Stimulated activated CD8-positive, alpha-beta memory T cell treated with anti-CD3 and anti-CD28 coated beads, Interleukin-7, amount 100 ng/mL, for 4 hours (primary cell): ENCODE results near the gene METAP1.
A peak's percentile ranks its signal among the peaks of the same experiment; 100 is the strongest.
"Not testable (repeated sequence)": the region's sequence is repeated elsewhere in the genome, so short reads cannot be mapped to it uniquely, and the experiment has no call there.

Experiments
- DNase-seq, 2 donors: peaks; one replicate each; pipeline ENCODE4 v3.0.0-alpha.2; 2020; ENCODE audit warnings: low read depth in 2 of 2

METAP1 gene

DNA sequence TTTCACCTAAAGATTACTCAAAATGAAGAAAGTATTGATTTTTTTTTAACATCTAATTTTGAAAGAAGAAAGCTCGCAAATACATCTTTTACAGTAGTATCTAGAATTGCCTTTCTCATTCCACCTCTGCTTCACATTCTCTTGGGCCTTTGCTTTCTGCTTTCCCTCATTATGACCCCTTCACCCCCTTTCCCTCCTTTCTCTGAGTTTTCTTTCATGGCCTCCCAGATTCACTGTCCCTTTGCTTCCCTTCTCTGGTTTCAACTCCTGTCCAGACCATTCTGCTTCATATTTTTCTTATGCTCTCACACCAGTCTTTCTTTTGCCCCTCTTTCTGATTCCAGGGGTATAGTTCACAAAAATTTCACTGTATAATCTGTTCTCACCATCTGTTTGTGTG is 64.0 kb downstream of the METAP1 start:
- no peak for DNase-seq

DNA sequence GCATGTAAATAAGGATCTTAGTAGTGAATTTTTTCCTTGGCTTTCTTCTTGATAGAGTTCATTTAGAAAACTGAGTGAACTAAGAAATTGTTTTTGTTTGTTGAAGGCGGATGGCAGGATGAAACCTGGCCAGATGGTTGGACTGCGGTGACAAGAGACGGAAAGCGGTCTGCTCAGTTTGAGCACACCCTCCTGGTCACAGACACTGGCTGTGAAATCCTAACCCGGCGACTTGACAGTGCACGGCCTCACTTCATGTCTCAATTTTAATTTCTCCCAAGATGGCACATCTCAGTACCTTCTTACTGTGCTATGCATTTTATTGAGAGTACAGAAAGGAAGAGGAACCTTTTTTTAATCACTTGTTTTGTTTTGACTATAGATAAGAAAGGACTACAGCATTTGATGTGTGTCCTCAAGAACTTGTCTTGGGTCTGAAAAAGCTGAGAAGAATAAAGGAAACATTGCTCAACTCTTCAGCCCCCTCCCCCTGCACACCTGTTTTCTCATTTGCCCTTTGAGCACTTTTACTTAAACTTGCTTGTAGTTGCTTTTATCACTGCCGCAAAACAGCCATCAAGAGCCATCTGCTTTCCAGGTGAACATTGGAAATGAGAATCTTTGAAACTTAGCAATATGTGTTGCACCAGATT is 65.7 kb downstream of the METAP1 start:
- DNase-seq = no peak

DNA sequence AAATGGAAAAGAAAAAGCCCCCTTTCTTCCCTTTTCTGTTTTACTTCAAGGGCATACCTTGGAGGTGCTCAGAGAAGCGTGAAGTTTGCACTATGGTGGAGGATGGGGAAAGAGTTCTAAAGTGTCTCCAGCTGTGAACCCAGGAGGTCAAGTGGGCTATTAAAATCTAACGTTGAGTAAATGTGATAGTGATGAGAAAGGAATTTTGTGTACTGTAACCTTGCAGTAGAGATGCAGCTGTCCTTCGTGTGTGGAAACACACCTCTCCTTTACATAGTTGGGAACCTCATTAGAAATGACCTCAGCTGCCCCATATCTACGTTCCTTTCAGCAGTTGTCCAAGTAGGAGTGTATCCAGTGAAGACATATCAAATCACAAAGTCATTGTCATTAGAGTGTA is 66.6 kb downstream of the METAP1 start:
- DNase-seq = no peak

DNA sequence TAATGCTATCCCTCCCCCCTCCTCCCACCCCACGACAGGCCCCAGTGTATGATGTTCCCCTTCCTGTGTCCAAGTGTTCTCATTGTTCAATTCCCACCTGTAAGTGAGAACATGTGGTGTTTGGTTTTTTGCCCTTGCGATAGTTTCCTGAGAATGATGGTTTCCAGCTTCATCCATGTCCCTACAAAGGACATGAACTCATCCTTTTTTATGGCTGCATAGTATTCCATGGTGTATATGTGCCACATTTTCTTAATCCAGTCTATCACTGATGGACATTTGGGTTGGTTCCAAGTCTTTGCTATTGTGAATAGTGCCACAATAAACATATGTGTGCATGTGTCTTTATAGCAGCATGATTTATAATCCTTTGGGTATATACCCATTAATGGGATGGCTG is 70.0 kb downstream of the METAP1 start:
- not testable (repeated sequence) for DNase-seq

DNA sequence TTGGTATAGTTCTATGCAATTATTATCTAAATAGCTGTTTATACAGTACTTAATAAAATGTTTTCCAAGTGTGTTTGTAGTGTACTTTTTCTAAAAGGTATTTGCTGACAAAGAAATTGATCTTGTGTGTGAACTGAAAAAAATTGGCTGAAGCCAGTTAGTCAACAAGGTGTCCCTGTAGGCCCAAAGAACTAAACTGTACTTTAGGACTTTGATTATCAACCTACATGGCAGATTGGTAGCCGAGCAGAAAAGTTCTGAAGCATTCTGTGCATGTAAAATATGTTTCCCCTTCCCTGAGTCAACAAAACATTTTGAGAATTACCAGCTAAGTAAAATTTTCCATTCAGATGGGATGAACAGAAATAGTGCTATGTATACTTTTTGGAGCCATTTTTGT is 72.1 kb downstream of the METAP1 start:
- DNase-seq = no peak

DNA sequence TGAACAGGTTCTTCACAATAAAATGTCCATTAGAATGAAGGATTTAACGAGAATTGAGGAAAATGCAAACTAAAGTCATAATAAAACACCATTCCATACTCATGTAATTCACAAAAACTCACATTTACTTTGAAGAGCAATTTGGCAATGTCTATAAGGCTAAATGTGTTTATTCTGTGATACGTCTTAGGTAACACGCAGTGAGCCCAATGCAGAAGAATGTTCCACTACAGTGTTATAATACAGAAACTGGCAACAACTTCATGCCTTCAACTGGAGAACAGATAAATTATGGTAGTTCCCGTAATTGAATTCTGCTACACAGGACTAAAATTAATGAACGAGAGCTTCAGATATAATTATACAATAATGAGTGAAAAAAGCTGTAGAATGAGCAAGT is 75.6 kb downstream of the METAP1 start:
- DNase-seq = no peak

DNA sequence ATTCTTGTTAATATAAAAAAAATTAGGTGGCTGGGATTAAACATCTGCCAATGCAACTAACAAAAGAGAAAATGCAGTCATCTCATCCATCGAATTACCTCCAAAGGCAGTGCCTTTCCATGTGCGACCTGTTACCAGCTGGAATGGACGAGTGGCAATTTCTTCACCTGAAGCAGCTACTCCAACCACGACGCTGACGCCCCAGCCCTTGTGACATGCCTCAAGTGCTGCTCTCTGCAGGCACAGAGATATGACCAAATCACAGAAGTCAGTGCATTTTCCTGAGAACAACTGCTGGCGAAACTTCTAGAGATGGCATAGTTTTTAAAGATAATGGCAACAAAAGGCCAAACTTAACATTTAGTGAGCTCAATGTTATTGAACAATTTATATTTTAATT is 79.3 kb downstream of the METAP1 start:
- DNase-seq = no peak

DNA sequence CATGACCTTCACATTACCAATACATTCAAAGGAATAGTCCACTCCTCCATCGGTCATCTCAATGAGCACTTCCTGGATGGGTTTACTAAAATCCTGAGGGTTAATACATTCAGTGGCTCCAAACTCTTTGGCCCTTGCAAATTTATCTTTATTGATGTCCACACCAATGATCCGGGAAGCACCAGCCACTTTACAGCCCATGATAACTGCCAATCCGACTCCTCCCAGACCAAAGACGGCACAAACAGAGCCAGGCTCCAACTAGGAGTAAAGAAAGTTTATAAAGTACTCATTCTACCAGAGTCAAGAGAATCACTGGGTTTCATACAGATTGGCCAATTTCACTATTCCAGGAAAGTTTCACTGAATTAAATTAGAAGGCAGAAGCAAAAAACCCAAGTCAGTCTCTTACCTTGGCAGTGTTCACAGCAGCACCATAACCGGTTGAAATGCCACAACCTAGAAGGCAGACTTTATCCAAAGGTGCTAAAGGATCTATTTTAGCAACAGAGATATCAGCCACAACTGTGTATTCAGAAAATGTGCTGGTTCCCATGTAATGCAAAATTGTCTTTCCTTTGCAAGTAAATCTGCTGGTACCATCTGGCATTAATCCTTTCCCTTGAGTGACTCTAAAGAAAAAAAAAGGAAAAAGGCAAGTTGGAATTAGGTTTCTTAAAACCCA is 80.9 kb downstream of the METAP1 start:
- DNase-seq = no peak

DNA sequence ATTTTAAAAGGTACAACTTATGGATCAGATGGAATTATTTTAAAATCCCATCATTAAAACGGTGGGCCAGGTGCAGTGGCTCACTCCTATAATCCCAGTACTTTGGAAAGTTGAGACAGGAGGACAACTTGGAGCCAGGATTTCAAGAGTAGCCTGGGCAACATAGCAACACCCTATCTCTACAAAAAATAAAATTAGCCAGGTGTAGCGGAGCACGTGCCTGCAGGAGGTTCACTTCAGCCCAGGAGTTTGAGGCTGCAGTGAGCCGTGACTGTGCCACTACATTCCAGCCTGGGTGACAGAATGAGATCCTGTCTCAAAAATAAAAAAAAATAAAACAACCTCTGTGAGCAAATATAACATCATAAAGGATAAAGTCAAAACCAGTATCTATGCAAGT is 81.7 kb downstream of the METAP1 start:
- no peak for DNase-seq

DNA sequence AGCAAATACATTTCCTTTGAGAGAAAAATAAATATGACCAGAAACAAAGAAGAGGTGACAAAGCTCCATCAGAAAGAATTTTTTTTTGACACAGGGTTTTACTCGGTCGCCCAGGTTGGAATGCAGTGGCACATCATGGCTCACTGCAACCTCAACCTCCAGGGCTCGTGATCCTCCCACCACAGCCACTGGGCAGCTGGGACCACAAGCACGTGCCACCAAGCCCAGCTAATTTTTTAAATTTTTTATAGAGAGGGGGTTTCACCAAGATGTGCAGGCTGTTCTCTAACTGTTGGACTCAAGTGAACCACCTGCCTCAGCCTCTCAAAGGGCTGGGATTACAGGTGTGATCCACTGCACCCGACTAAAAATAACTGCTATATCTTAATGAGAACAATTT is 82.8 kb downstream of the METAP1 start:
- DNase-seq = no peak

DNA sequence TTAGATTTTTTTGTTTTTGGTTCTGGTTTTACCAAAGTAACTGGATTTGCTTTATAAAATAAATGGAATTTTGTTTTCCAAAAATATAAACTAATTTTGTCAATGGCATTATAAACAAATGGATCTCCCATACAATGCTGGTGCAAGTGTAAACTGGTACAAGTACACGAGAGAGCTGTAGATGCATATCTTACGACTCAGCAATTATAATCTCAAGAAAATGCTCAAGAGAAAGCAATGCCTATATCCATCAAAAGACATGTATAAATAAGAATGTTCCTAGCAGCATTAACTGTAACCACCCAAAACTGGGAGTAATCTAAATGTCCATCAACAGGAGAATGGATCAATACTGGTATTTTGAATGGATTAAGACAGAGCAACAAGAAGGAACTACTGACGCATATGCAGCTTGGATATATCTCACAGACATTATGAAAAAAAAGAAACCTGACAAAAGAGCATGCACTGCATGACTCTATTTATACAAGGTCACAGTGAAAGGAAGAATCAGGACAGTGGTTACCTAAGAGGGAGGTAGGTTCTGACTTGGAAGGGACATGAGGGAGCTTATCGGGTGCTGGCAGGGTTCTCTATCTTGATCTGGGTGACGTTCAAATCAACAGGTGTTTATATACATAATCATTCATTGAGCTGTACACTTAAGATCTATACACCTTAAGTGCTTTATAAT is 83.6 kb downstream of the METAP1 start:
- DNase-seq = no peak

DNA sequence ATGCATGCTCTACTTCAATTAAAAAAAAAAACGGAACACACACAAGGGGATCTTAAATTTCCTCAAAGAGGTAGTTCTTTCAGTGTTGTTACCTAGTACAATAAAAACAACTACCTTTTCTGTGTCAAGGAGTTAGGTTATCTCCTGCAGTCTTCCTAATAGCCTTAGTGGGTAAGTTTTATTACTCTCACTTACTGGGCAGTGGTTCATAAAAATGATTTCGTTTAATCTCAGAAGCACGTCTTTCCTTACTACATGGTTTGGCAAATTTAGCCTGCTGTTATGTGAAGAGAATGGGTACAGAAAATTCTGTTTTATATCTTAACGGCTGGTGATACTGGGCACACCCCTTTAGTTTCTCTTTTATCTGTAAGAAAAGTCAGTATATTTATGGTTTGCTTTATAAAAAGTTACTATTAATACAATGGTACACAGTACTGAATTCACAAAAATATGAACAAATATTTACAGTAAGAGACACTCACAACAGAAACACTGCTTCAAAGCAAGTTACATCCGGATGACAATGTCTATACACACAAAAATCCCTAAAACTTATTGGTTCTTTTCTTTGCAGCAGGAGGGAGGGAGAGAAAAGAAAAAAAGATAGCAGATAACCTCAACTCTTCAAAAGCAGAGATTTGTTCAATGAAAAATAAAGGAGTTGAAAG is 84.2 kb downstream of the METAP1 start:
- no peak for DNase-seq

DNA sequence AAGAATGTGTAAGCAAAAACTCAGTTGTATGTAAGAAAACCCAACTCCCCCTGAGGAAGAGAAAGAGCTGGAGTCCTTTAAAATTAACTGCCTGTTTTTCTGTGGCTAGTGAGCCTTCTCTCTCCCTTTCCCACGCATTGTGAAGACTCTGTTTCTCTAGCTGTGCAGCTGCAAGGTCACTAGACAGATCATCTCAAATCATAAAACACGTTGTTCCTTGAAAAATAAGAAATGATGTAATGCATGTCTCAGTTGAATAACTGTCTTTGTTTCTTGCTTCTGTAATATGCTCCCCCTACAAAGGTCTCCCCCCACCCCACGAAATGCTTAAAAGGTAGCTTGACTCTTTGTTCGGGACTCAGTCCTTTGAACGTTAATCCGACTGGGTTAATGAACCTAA is 85.3 kb downstream of the METAP1 start:
- not testable (repeated sequence) for DNase-seq

DNA sequence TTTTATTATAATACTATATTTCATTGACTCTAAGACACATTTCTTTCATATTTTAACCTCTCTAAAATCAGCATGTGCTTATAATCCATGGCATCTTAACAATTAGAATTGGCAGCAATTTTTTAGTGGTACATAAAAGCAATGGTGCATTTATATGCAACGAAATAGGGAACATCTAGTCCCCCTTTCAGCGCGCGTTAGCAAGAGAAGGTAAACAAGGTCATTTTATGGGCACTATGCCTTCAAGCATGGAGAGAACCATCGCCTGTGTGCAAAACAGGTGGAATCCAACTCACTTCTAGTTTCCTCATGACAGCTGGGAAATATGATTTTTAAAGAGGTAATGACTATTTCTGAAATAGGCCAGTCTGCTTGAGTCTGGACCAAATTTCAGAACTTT is 86.7 kb downstream of the METAP1 start:
- no peak for DNase-seq

DNA sequence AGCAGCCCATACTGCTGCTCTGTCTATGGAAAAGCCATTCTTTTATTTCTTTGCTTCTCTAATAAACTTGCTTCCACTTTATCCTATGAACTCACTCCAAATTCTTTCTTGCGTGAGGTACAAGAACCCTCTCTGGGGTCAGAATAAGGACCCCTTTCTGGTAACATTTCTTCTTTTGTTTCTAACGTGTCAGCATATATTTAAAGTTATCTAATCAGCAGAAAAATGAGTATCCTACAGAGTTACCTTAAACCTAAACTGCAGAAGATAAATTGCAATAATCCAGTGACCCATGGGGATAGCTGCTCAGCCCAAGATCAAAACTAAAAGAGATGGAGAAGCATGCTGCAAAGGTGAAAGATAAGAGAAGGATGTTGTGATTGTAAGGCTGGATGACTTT is 89.1 kb downstream of the METAP1 start:
- DNase-seq = no peak

DNA sequence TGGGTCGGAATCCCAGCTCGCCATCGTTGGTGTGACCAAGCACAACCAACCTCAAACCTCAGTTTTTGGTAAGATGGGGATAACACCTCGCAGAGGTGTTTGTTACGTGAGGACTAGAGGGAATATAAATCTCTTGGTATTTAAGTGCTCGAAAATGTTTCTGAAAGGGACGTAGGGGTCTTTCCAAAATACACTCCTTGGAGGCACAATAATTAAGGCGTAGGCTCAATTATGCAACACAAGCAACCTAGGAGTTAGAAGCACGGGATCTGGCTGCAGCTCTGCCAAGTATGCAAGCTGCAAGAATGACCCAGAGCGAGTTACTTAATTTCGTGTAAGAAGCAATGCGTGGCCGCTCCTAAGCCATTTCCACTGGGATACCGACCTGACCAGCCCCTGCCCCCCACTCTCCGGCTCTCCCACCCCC is 92.5 kb downstream of the METAP1 start:
- no peak for DNase-seq

DNA sequence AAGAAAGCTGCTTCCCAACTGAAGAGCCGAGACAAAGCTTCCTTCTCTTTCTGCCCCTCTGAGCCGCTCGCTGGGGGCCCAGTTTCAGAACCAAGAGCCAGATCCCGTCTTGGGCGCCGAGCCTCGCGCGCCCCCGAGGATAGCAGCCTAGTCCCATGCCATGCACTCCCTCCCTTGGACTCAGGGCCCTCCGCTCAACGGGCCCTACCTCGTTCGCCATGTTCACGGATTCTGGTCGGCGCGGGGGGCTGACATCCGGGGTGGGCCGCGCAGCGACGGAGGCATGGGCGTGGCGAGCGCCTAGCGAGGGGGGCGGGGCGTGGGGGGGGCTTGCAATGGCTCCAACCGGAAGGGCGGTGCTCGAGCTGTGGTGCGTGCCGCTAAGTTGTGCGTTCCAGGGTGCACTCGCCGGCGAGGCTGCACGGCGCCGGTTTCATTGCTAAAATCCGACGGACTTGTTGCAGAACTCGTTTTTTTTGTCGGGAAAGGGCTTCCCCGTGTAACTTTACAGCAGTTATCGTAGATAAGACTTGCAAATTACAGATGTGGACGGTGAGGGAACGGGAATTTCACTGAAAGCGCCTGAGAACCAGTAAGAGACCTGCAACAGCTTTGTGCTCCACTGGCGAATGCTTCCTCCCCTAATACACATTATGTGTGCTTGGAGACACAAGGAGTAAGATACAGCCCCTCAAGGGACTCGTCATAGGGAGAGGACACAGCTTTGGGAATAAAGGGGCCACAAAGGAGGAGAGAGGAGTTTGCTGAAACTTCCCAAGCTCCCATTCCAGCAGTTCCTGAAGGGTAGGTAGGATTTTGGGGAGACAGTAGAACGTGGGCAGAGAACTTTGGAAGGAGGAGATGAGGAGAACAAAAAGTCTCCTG is 93.2 kb downstream of the METAP1 start, which contains the start of gene ADH5:
Gene ADH5 (minus strand): TSS at position 308 of the 885 bp plus-strand sequence. CDS start 88 bp downstream, at position 220.
- DNase-seq = peak; percentile 79 to 88

DNA sequence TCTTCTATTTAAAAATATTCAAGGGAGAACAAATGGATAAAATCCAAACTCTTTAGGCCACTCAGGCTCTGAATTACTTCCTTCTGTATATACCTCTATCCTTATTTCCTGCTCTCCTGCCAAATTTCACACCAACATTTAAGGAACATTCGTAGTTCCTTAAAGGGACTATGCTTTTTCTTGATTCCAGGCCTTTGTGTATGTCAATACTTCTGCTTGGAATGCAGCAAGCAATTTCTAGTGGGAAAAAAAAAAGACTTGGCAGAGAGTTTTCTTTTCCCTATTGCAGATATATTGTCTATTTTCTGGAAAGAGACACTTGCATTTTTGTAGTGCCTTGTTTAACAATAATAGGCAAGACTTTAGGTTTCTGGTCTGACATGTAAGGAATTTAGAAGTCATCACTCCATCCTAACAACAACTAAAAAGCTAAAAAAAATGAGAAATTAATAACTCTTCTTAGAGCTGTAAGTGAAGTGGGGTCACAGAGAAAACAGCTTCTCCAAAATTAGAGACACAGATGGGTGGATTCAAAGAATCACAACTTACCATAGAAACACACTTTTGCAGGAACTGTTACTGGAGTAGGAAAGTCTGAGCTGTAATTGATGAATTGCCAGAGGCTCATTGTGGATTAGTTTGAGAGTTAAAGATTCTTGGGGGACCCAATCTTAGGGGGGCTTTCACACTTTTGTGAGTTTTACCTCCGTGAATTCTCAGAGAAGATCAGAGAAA is 95.1 kb downstream of the METAP1 start:
- DNase-seq = no peak

DNA sequence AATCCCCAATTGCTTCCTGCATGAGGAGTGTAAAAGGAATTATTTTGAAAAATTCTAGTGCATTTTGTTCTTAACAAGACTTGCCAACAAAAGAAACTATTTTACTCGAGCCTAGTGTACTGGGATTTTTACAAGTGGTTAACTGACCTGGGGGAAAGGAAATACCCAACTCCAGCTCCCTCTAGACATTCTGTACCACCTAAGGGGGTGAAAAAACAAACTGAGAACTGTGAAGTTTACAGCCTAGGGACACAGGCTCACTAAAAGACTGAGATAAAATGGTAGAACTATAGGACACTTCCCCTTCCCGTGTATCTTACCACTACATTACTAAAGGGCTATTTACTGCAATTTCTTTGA is 95.7 kb downstream of the METAP1 start:
- no peak for DNase-seq

DNA sequence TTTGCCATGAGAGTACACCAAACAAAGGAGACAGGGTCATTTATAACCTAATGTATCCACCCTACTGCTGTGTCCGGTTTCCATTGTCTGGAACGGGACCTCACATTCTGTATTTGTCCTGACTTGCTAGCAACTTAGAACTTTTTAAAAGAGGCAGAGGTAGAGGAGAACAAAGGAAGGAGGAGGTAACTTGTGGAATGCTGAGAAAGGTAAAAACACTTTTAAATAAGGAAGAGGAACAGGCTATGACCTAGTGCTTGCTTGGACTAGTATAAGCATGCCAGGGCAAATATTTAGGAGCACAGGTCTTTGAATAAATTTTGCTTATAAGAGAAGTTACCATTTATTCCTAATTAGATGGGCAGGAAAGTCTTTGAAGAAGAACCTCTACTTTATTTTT is 96.3 kb downstream of the METAP1 start:
- not testable (repeated sequence) for DNase-seq

DNA sequence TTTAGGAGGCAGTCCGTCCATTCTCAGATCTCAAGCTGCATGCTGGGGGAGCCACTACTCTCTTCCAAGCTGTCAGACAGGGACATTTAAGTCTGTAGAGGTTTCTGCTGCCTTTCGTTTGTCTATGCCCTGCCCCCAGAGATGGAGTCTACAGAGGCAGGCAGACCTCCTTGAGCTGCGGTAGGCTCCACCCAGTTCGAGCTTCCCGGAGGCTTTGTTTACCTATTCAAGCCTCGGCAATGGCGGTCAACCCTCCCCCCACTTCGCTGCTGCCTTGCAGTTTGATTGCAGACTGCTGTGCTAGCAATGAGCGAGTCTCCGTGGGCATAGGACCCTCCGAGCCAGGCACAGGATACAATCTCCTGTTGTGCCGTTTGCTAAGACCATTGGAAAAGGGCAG is 103.8 kb downstream of the METAP1 start:
- DNase-seq = no peak
